H1 (cell line): ENCODE data around the gene VHLL. TPM values are rescaled to one million over a fixed set of nuclear protein-coding genes. Genes with fewer than 3 reads are reported as not detected.

Source experiments
- ASH2L ChIP-seq: fragments of 200-600, 300-600 bp; sonication (generic); IDR thresholded peaks from one replicate; pipeline ENCODE4 v1.7.1; 2017; ENCODE audit warnings: low read length
- ATF2 ChIP-seq: IDR thresholded peaks from 2 replicates; pipeline ENCODE4 v1.6.1; 2012; ENCODE audit warnings: low read length, inconsistent platforms
- BRCA1 ChIP-seq: IDR thresholded peaks from 2 replicates; pipeline ENCODE4 v1.6.1; 2012; ENCODE audit warnings: low read depth, low read length, improper control_type of control experiment
- CHD2 ChIP-seq: IDR thresholded peaks from 2 replicates; pipeline ENCODE4 v1.6.1; 2012; ENCODE audit warnings: low read length, improper control_type of control experiment
- CREB1 ChIP-seq: IDR thresholded peaks from 2 replicates; pipeline ENCODE4 v1.6.1; 2012; ENCODE audit warnings: inconsistent platforms
- JUND ChIP-seq: IDR thresholded peaks from 2 replicates; pipeline ENCODE4 v1.6.1; 2011; ENCODE audit warnings: mild to moderate bottlenecking, improper control_type of control experiment, low read length
- KDM5A ChIP-seq: fragments of 200-600 bp; IDR thresholded peaks from 2 replicates; pipeline ENCODE4 v1.7.1; 2012; ENCODE audit warnings: mild to moderate bottlenecking, low read length, inconsistent platforms, mixed read lengths
- NANOG ChIP-seq: IDR thresholded peaks from 2 replicates; pipeline ENCODE4 v1.6.1; 2011; ENCODE audit warnings: low read length, low read depth, mild to moderate bottlenecking, inconsistent platforms; ENCODE audit not compliant: insufficient read depth, poor library complexity, severe bottlenecking
- PHF8 ChIP-seq: fragments of 200-600 bp; sonication (generic); conservative IDR thresholded peaks from 2 replicates; pipeline ENCODE4 v1.7.1; 2012; ENCODE audit warnings: low read depth, mild to moderate bottlenecking, inconsistent platforms, low read length, moderate library complexity
- POLR2A ChIP-seq, 2 experiments: IDR thresholded peaks; 1 replicate in 1 of 2; 2 replicates in 1 of 2; pipeline ENCODE4 v1.6.1; 2011; ENCODE audit warnings: low read depth in 2 of 2, low read length in 2 of 2, mild to moderate bottlenecking in 2 of 2; ENCODE audit errors: control extremely low read depth in 1 of 2
- RFX5 ChIP-seq: IDR thresholded peaks from 2 replicates; pipeline ENCODE4 v1.6.1; 2011; ENCODE audit warnings: low read depth, low read length, improper control_type of control experiment, borderline replicate concordance
- RNF2 ChIP-seq: fragments of 200-900, 300-1000 bp; sonication (generic); IDR thresholded peaks from 2 replicates; pipeline ENCODE4 v1.7.1; 2016; ENCODE audit warnings: borderline replicate concordance, low read depth, mild to moderate bottlenecking, antibody characterized with exemption, low read length; ENCODE audit not compliant: poor library complexity, severe bottlenecking; ENCODE audit errors: missing control alignments
- RXRA ChIP-seq: IDR thresholded peaks from 2 replicates; pipeline ENCODE4 v1.6.1; 2011; ENCODE audit warnings: low read depth, mild to moderate bottlenecking, low read length, moderate library complexity; ENCODE audit not compliant: insufficient read depth
- SIRT6 ChIP-seq: IDR thresholded peaks from one replicate; pipeline ENCODE4 v1.7.1; 2012; ENCODE audit warnings: low read length, inconsistent platforms
- SUZ12 ChIP-seq: fragments of 200-600 bp; sonication (generic); IDR thresholded peaks from 2 replicates; pipeline ENCODE4 v1.6.1; 2012; ENCODE audit warnings: mild to moderate bottlenecking, inconsistent platforms, low read length, moderate library complexity, mixed read lengths
- TAF1 ChIP-seq: IDR thresholded peaks from 2 replicates; pipeline ENCODE4 v1.6.1; 2011; ENCODE audit warnings: mild to moderate bottlenecking, low read depth, low read length
- ZNF274 ChIP-seq: IDR thresholded peaks from 2 replicates; pipeline ENCODE4 v1.7.0; 2012; ENCODE audit warnings: low read length, borderline replicate concordance; ENCODE audit errors: extremely low read depth
- polyA plus RNA-seq, 7 experiments: library from polyadenylated mRNA; depleted of rRNA in 3 of 7; stranded (reverse) in 5 of 7; unstranded in 2 of 7; fragments of >200 nt in 5 of 7; fragments of 200-250 nt in 2 of 7; gene quantifications; 1 replicate in 5 of 7; 2 replicates in 1 of 7; 4 replicates in 1 of 7; pipeline versions ENCODE4 v1.2.1 to v1.2.3, GENCODE V29; 2011 to 2013; ENCODE audit warnings: missing spikeins in 2 of 7, mixed read lengths in 2 of 7
- total RNA-seq: library from RNA; stranded (reverse); fragmentation: NEBNext Ultra II Directional; extraction: Animal tissue kit (Norgen Biotek cat#: 25700); gene quantifications from 2 replicates; pipeline ENCODE4 v1.2.1, GENCODE V29; 2021
- TF ChIP-seq, protein P1 (sequence below): IDR thresholded peaks from 2 replicates; pipeline ENCODE4 v1.6.1; 2011; ENCODE audit warnings: low read depth, mild to moderate bottlenecking, low read length; ENCODE audit not compliant: insufficient read depth
- TF ChIP-seq, protein P2 (sequence below), 3 experiments: IDR thresholded peaks; 1 replicate in 2 of 3; 2 replicates in 1 of 3; pipeline versions ENCODE4 v1.5.1 to v1.6.1; 2011; ENCODE audit warnings: low read length in 3 of 3, mild to moderate bottlenecking in 3 of 3, inconsistent platforms in 2 of 3, low read depth in 1 of 3, moderate library complexity in 1 of 3; ENCODE audit not compliant: insufficient read depth in 1 of 3; ENCODE audit errors: control extremely low read depth in 1 of 3

Gene VHLL
- total and polyA plus RNA-seq, 2 of the 8 experiments (the other 6 are each of a cell fraction or from before 2014, with no cell fraction given) = not detected

- TF ChIP-seq NANOG = no peak
- TF ChIP-seq KDM5A = no peak
- no peak for TF ChIP-seq ZNF274
- no peak for TF ChIP-seq CHD2
- no peak for TF ChIP-seq RFX5
- peak; percentile 31 to 59; a peak in 2 of 3 replicates for TF ChIP-seq POLR2A (IDR thresholded peaks at IDR 0.05; ENCODE audit: control extremely low read depth in 1 of 2, low read depth in 2 of 2, low read length in 2 of 2)
- TF ChIP-seq ASH2L = no peak
- TF ChIP-seq ATF2 = no peak
- TF ChIP-seq, protein P1, sequence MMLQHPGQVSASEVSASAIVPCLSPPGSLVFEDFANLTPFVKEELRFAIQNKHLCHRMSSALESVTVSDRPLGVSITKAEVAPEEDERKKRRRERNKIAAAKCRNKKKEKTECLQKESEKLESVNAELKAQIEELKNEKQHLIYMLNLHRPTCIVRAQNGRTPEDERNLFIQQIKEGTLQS = no peak
- TF ChIP-seq, protein P2, sequence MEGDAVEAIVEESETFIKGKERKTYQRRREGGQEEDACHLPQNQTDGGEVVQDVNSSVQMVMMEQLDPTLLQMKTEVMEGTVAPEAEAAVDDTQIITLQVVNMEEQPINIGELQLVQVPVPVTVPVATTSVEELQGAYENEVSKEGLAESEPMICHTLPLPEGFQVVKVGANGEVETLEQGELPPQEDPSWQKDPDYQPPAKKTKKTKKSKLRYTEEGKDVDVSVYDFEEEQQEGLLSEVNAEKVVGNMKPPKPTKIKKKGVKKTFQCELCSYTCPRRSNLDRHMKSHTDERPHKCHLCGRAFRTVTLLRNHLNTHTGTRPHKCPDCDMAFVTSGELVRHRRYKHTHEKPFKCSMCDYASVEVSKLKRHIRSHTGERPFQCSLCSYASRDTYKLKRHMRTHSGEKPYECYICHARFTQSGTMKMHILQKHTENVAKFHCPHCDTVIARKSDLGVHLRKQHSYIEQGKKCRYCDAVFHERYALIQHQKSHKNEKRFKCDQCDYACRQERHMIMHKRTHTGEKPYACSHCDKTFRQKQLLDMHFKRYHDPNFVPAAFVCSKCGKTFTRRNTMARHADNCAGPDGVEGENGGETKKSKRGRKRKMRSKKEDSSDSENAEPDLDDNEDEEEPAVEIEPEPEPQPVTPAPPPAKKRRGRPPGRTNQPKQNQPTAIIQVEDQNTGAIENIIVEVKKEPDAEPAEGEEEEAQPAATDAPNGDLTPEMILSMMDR (IDR thresholded peaks at IDR 0.05; ENCODE audit: control extremely low read depth in 1 of 3, insufficient read depth in 1 of 3, low read depth in 1 of 3, low read length in 3 of 3) = no peak
- no peak for TF ChIP-seq RXRA
- peak; percentile 25; the same call in 1 of the 2 replicates for TF ChIP-seq CREB1
- no peak for TF ChIP-seq SUZ12
- peak; percentile 66 for TF ChIP-seq TAF1
- no peak for TF ChIP-seq SIRT6
- TF ChIP-seq BRCA1 = no peak
- no peak for TF ChIP-seq RNF2
- TF ChIP-seq PHF8 = 0 out of 2 replicates have a peak, but pooled peaks have one; percentile 38
- no peak for TF ChIP-seq JUND
These were observed 7.7 kb downstream of the VHLL start (continued) for GRCh38 chr1:156291226-156292061.
